IMR-90 (cell line): Measurements from ENCODE around the gene PRDX4. TPM values are rescaled to one million over a fixed set of nuclear protein-coding genes. Genes with fewer than 3 reads are reported as not detected.
A peak's percentile ranks its signal among the peaks of the same experiment; 100 is the strongest.

Experiments
- CEBPB ChIP-seq: IDR thresholded peaks from 2 replicates; pipeline ENCODE4 v1.6.1; 2012; ENCODE audit warnings: low read depth, low read length, improper control_type of control experiment
- CHD1 ChIP-seq: IDR thresholded peaks from 2 replicates; pipeline ENCODE4 v1.6.1; 2012; ENCODE audit warnings: low read depth, low read length, improper control_type of control experiment
- MAFK ChIP-seq: IDR thresholded peaks from 2 replicates; pipeline ENCODE4 v1.6.1; 2012; ENCODE audit warnings: low read depth, low read length, improper control_type of control experiment
- MXI1 ChIP-seq: IDR thresholded peaks from 2 replicates; pipeline ENCODE4 v1.6.1; 2012; ENCODE audit warnings: low read depth, mild to moderate bottlenecking, low read length, moderate library complexity, borderline replicate concordance
- NFE2L2 ChIP-seq: fragments of 150-350 bp; IDR thresholded peaks from 2 replicates; pipeline ENCODE4 v1.6.1; 2016; ENCODE audit warnings: low read depth, mild to moderate bottlenecking, low read length
- polyA plus RNA-seq, 3 experiments: library from polyadenylated mRNA; depleted of rRNA; stranded (reverse); fragments of >200 nt; gene quantifications; 2 replicates each; pipeline ENCODE4 v1.2.3, GENCODE V29; 2012; ENCODE audit warnings: low replicate concordance in 1 of 3
- total RNA-seq: library from RNA; depleted of rRNA; stranded (reverse); fragments of >200 nt; gene quantifications from 2 replicates; pipeline ENCODE4 v1.2.3, GENCODE V29; 2012
- TF ChIP-seq, protein P1 (sequence below): fragments of 150-350 bp; IDR thresholded peaks from 2 replicates; pipeline ENCODE4 v1.6.1; 2016; ENCODE audit warnings: low read depth, mild to moderate bottlenecking, low read length, moderate library complexity, borderline replicate concordance

Gene PRDX4
- total and polyA plus RNA-seq, 2 of the 4 experiments (the other 2 are of a cell fraction): 194 to 226 TPM

DNA sequence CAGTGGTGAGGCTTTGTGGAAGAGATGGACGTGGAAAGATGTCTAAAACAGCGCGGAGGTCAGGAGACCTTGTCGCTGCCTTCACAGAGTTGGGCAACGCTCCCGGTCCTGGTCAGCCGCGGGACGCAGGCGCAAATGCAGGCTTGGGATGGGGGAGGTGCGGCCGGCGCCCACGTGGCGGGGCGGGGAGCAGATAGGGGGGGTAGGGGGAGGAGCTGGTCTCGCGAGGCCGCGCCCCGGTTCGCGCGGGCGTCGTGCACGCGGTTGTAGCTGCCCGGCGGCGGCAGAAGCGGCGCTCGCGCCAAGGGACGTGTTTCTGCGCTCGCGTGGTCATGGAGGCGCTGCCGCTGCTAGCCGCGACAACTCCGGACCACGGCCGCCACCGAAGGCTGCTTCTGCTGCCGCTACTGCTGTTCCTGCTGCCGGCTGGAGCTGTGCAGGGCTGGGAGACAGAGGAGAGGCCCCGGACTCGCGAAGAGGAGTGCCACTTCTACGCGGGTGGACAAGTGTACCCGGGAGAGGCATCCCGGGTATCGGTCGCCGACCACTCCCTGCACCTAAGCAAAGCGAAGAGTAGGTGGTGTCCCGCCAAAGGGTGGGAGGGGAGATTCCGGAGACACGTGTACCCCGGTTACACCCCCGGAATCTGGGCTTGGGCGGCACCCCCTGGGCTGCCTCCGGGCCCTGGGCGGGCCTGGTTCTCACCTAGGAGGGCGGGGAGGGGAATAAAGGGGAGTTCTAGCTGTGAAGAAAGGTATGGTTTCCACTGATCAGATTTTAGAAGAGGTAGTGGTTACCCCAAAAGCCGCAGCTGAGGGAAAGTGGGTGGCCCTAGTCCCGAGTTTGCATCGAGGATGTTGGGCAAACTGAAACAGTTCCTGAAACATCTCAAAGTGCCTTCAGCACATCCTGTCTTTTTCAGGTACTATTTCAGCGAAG lies at the start of gene PRDX4 (continued):
- TF ChIP-seq, protein P1, sequence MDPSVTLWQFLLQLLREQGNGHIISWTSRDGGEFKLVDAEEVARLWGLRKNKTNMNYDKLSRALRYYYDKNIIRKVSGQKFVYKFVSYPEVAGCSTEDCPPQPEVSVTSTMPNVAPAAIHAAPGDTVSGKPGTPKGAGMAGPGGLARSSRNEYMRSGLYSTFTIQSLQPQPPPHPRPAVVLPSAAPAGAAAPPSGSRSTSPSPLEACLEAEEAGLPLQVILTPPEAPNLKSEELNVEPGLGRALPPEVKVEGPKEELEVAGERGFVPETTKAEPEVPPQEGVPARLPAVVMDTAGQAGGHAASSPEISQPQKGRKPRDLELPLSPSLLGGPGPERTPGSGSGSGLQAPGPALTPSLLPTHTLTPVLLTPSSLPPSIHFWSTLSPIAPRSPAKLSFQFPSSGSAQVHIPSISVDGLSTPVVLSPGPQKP: no peak
- no peak for TF ChIP-seq CHD1
- TF ChIP-seq MXI1: peak; percentile 55; the same call in 1 of the 2 replicates
- no peak for TF ChIP-seq MAFK
- peak; percentile 87 for TF ChIP-seq CEBPB
- TF ChIP-seq NFE2L2: no peak
